GM20431 (cell line): ENCODE measurements around the gene APOC3.
"Not testable (repeated sequence)": the region's sequence is repeated elsewhere in the genome, so short reads cannot be mapped to it uniquely, and the experiment has no call there.

Experiments
- in situ Hi-C: fragments of 300-500 bp; cut with MseI, MboI; formaldehyde crosslinking; loops from one replicate; pipeline ENCODE4 v1.15.0; 2020; ENCODE audit warnings: low sequenced_read_pairs; ENCODE audit not compliant: unreplicated experiment

The APOC3 gene

DNA sequence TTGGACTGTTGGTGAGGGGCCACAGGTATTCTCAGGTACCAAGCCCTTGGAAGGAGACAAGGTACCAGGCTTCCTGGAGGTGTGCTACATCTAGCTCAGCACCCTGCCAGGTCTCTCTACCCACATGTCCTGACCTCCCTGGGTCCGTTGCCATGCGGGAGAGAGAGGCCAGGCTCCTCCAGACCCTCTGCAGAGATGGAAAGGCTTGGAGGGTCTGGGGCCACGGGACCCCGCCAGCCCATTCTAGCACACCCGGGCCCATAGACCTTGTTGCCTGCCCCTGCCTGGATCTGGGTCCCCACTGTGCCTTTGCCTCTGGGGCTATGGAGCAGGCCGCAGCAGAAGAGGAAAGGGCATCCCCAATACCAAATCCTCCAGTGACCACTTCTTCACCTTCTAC is 2.2 kb upstream of the APOC3 start:
- in situ Hi-C loops = no loop called here

DNA sequence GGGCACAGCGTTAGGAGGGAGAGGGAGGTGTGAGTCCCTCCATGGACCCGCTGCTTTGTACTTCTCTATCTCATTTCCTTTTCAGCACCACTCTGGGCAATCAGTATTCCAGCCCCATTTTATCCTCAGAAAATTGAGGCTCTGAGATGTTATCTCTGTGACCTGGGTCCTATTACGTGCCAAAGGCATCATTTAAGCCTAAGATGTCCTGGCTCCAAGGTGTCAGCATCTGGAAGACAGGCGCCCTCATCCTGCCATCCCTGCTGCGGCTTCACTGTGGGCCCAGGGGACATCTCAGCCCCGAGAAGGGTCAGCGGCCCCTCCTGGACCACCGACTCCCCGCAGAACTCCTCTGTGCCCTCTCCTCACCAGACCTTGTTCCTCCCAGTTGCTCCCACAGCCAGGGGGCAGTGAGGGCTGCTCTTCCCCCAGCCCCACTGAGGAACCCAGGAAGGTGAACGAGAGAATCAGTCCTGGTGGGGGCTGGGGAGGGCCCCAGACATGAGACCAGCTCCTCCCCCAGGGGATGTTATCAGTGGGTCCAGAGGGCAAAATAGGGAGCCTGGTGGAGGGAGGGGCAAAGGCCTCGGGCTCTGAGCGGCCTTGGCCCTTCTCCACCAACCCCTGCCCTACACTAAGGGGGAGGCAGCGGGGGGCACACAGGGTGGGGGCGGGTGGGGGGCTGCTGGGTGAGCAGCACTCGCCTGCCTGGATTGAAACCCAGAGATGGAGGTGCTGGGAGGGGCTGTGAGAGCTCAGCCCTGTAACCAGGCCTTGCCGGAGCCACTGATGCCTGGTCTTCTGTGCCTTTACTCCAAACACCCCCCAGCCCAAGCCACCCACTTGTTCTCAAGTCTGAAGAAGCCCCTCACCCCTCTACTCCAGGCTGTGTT is 829 bp upstream of the APOC3 start:
- in situ Hi-C loops = no loop called here

DNA sequence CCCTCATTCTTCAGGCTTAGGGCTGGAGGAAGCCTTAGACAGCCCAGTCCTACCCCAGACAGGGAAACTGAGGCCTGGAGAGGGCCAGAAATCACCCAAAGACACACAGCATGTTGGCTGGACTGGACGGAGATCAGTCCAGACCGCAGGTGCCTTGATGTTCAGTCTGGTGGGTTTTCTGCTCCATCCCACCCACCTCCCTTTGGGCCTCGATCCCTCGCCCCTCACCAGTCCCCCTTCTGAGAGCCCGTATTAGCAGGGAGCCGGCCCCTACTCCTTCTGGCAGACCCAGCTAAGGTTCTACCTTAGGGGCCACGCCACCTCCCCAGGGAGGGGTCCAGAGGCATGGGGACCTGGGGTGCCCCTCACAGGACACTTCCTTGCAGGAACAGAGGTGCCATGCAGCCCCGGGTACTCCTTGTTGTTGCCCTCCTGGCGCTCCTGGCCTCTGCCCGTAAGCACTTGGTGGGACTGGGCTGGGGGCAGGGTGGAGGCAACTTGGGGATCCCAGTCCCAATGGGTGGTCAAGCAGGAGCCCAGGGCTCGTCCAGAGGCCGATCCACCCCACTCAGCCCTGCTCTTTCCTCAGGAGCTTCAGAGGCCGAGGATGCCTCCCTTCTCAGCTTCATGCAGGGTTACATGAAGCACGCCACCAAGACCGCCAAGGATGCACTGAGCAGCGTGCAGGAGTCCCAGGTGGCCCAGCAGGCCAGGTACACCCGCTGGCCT is 641 bp downstream of the APOC3 start:
- in situ Hi-C loops = no loop called here

DNA sequence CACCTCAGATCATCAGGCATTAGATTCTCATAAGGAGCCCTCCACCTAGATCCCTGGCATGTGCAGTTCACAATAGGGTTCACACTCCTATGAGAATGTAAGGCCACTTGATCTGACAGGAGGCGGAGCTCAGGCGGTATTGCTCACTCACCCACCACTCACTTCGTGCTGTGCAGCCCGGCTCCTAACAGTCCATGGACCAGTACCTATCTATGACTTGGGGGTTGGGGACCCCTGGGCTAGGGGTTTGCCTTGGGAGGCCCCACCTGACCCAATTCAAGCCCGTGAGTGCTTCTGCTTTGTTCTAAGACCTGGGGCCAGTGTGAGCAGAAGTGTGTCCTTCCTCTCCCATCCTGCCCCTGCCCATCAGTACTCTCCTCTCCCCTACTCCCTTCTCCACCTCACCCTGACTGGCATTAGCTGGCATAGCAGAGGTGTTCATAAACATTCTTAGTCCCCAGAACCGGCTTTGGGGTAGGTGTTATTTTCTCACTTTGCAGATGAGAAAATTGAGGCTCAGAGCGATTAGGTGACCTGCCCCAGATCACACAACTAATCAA is 2.2 kb downstream of the APOC3 start:
- in situ Hi-C loops = no loop called here

DNA sequence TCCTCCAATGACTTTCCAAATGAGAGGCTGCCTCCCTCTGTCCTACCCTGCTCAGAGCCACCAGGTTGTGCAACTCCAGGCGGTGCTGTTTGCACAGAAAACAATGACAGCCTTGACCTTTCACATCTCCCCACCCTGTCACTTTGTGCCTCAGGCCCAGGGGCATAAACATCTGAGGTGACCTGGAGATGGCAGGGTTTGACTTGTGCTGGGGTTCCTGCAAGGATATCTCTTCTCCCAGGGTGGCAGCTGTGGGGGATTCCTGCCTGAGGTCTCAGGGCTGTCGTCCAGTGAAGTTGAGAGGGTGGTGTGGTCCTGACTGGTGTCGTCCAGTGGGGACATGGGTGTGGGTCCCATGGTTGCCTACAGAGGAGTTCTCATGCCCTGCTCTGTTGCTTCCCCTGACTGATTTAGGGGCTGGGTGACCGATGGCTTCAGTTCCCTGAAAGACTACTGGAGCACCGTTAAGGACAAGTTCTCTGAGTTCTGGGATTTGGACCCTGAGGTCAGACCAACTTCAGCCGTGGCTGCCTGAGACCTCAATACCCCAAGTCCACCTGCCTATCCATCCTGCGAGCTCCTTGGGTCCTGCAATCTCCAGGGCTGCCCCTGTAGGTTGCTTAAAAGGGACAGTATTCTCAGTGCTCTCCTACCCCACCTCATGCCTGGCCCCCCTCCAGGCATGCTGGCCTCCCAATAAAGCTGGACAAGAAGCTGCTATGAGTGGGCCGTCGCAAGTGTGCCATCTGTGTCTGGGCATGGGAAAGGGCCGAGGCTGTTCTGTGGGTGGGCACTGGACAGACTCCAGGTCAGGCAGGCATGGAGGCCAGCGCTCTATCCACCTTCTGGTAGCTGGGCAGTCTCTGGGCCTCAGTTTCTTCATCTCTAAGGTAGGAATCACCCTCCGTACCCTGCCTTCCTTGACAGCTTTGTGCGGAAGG is 2.9 kb downstream of the APOC3 start:
- in situ Hi-C loops = no loop called here

DNA sequence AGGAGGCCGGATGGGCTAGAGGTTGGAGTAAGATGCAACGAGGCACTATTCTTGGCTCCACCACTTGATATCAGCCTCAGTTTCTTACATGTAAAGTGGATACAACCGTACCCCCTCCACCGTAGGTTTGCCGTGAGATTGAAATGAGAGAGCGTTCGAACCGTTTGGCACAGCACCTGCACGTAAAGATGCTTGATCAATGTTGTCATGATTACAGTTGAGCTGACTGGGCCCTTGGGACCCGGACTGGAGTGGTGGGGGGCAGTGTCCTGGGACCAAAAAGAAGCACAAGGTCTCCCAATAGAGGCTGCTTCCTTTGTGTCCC is 3.7 kb downstream of the APOC3 start:
- in situ Hi-C loops = no loop called here

DNA sequence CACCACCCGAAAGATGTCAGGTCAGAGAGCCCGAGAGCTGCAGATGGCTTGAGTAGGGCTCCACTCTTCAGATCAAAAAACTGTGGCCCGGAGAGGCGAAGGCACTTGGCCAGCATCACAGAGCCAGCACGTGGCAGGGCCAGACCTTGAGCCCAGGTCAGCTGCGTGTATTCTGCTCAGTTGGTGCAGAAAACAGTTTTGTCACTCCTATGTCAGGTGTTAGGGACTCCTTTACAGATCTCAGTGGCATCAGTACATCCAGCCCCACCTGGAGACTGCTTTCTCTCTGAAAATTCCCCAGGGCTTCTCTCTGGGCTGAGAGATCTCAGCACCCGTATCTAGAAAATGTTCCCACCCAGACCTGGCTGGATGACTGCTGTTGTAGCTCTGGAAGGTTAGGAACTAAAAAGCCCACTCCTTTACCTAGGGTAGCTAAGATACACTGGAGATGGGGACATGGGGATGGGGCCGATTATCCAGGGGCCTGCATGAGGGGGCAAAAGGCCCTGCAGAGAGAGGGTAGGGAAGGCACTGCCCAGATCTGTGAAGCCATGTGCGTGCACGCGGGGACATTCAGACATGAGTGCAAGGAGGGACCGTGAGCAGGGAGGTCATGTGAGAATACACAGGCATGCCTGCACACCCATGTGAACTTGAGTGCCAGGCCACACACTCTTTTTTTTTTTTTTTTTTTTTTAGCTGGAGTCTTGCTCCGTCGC is 4.3 kb downstream of the APOC3 start:
- in situ Hi-C loops = no loop called here

DNA sequence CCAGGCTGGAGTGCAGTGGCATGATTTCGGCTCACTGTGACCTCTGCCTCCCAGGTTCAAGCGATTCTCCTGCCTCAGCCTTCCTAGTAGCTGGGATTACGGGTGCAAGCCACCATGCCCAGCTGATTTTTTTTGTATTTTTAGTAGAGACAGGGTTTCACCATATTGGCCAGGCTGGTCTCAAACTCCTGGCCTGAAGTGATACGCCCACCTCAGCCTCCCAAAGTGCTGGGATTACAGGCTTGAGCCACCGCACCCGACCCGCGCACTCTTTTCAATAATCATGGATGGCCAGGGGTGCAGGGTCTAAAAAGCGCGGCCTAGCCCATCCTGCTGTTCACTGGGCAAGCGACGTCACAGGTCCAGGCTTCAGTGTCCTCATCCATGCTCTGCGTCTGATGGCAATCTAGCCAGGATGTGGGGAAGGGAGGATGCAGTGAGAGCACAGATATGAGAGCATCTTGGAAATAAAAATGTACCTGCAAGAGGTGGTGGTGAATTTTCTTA is 4.9 kb downstream of the APOC3 start:
- in situ Hi-C loops = not testable (repeated sequence)

DNA sequence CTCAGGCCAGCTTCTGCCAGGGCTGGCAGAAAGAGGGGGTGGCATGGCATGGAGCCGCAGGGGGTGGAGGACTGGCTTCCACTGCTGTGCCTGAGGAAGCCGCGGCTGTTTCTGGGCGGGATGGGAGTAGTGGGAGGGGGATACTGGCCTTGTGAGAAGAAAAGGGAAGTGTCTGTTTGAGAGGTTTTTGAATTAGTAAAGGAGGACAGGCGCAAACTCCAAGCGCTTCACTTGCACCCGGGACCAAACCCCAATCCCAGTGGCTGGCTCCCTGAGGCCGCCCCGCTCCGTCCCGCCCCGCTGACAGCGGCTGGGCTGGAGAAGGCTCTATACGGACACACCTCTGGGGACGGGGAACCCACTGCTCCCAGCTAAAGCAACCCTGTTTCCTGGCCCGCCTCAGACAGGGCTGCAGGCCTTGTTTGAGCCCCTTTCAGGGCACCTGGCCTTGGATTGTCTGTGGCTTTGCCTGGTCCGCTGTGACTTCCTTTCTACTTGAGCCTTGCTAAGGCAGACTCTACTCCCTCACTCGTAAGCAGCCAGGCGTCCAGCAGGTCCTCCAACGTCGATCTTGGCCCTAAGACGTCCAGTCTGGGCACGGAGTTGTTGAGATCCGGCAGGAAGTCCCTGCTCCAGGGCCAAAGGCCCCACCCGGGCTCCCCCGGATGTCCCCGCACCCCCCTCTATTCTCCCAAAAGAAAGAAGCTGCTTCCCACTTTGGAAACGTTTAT is 5.5 kb downstream of the APOC3 start:
- in situ Hi-C loops = no loop called here

DNA sequence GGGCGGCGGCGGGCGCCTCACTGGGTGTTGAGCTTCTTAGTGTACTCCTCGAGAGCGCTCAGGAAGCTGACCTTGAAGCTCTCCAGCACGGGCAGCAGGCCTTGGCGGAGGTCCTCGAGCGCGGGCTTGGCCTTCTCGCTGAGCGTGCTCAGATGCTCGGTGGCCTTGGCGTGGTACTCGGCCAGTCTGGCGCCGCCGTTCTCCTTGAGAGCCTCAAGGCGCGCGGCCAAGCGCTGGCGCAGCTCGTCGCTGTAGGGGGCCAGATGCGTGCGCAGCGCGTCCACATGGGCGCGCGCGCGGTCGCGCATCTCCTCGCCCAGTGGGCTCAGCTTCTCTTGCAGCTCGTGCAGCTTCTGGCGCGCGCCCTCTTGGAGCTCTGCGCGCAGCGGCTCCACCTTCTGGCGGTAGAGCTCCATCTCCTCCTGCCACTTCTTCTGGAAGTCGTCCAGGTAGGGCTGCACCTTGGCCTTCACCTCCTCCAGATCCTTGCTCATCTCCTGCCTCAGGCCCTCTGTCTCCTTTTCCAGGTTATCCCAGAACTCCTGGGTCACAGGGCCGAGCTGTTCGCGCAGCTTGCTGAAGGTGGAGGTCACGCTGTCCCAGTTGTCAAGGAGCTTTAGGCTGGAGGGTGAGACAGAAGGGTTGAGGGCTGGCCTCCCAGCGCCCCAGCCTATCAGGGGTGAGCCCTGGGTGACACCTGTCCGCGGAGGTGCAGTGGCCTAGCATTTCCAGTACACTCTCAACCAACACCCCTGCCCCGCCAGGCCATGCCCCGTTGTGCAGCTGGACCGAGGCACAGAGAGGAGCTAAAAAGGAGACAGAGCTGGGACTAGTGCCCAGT is 6.3 kb downstream of the APOC3 start:
- in situ Hi-C loops = no loop called here

DNA sequence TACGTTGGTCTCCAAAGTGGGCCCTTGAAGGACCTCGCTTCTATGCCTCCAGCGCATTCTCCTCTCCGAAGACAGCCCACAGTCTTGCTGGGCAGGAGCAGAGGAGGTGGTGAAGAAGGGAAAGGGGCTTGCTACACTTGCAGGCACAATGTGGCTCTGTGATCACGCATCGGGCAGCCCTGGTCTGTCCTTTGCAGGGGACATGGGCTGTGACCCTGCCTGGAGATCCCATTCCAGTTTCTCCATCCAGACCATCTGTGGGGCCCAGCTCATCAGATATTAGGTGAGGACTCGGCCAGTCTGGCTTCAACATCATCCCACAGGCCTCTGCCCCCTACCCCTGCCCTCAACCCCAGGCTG is 6.9 kb downstream of the APOC3 start:
- in situ Hi-C loops = no loop called here

DNA sequence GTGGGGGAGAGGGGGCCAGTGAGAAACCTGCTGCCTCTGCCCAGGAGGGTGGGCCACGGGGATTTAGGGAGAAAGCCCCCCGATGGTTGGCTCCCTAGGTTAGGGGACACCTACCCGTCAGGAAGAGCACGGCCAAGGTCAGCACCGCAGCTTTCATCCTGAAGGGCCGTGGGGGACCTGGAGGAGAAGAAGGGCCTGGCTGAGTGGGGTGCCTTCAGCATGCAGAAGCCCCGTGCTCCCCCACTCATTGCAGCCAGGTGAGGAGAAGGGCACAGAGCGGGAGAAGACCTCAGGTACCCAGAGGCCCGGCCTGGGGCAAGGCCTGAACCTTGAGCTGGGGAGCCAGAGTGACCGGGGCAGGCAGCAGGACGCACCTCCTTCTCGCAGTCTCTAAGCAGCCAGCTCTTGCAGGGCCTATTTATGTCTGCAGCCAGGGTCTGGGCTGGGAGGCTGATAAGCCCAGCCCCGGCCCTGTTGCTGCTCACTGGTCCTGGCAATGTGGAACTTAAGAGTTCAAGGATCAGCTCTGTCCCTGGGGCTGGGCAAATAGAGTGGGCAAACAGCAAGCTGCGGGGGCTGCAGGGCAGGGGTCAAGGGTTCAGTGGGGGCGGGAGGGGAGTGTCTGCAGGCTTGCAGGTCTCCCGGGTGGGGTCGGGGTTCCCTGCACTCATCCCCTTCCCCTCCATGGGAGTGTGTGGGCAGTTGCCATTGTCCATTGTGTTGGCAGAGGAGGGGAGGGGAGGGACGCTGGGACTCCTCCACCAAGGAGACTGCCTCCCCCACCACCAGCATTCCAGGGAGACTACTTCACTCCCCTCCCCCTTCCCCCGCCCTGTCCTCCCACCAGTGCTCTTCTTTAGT is 7.8 kb downstream of the APOC3 start, which contains the start of gene APOA1:
Gene APOA1, minus strand, starts transcription at position 392 of the 861 bp plus-strand sequence. Its CDS starts 235 bp downstream, at position 157.
- in situ Hi-C loops = no loop called here

DNA sequence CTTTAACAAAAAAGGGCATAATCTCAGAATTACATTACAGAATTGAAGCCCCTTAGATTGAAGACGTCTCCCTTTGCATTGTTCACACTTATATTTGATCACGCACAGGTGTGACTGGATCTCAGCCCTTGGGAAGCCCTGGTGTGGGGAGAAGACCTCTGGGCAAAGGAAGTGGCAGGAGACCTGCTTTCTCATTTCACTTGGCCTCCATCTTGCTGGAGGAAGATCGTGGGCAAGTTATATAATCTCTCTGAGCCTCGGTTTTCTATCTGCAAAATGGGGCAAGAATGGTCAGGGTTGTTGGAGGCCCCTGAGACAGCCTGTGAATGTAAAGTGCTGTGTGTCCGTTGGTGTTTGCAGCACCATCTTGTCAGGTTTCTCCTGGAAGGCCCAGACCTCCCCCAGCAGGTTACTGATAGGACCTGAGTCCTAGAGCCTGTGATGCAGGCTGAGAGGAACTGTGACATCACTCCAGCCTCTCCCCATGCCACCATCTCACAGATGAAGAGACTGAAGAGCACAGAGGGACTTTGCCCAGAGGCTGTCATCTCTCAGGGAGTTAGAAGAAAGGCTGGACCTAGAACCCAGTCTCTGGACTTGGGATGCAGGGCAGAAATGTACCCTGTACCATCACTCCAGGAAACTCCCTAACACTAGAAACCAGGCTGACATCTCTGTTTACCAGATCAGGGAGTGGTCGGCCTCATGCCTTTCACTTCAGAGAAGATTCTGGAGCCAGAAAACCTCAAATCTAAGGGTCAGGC is 8.8 kb downstream of the APOC3 start:
- in situ Hi-C loops = no loop called here

DNA sequence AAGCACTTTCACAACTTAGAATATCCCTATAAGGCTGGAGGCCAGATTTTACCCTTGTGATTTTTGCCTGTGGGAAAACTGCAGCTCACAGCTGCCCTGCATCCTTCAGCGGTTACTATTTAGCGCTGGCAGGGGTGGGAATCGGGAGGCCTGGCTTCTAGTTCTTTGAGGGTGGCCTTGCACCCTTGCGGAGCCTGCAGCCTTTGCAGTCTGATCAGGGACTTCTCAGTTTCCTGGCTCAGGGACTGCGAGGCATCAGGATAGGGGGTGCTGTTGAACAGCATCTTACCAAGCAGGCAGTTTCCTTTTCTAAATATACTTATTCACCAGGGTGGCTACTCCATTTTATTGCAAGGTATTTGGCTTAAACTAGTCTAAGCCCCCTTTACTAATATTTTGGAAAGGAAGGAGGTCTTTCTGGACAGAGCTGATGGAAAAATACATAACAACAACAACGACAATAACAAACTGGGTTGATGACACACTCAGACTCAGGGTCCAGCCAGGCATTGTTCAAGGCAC is 10.6 kb downstream of the APOC3 start:
- in situ Hi-C loops = no loop called here

DNA sequence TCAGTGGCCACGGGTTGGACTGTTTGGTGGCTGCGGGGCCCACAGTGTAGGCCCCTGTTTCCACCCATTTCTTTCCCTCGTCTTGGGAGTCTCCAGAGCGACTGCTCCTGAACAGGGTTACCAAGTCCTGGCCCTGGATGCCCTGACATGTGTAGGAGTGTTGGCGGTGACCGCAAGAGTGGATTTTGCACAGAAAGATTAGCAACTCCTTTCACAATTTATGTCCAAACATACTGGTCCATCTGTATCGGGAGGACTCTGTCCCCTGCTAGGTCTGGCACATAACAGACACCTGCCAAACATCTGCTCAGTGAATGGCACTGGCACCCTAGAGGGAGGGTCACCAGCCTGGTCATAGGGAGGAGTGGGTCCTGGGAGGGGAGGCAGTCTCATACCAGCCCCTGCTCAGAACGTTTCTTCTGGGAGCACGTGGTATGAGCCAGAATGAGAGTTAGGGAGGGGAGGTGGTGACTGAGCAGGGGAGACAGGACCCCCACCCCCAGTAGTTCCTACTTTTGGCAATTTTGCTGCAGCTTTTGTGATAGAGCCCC is 11.1 kb downstream of the APOC3 start:
- in situ Hi-C loops = no loop called here

DNA sequence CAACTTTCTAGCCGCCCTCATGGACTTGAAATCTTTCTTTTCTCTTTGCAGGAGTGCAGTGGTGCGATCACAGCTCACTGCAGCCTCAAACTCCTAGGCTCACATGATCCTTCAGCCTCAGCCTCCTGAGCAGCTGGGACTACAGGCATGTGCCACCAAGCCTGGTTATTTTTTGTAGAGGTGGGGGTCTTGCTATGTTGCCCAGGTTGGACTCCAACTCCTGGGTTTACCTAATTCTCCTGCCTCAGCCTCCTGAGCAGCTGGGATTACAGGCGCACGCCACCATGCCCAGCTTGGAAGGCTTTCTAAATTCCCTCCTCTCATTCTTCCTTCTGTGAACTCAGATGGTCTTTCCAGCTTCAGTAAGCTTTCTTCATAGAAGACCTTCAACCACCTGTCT is 12.4 kb downstream of the APOC3 start:
- in situ Hi-C loops = no loop called here
